Neural progenitor cell (in vitro differentiated cells): Measurements from ENCODE around the gene FAM163A.

ENCODE experiments used
- EZH2 ChIP-seq: fragments of 200-600 bp; sonication (generic); IDR thresholded peaks from 2 replicates; pipeline ENCODE4 v1.6.1; 2017; ENCODE audit warnings: antibody characterized with exemption, mild to moderate bottlenecking, moderate library complexity
- EZH2phosphoT487 ChIP-seq: fragments of 200-600 bp; sonication (generic); IDR thresholded peaks from 2 replicates; pipeline ENCODE4 v1.6.1; 2017; ENCODE audit warnings: antibody characterized with exemption
- TF ChIP-seq, protein P1 (sequence below): fragments of 200-600 bp; sonication (generic); IDR thresholded peaks from 2 replicates; pipeline ENCODE4 v1.5.1; 2017; ENCODE audit warnings: antibody characterized with exemption, mild to moderate bottlenecking

DNA sequence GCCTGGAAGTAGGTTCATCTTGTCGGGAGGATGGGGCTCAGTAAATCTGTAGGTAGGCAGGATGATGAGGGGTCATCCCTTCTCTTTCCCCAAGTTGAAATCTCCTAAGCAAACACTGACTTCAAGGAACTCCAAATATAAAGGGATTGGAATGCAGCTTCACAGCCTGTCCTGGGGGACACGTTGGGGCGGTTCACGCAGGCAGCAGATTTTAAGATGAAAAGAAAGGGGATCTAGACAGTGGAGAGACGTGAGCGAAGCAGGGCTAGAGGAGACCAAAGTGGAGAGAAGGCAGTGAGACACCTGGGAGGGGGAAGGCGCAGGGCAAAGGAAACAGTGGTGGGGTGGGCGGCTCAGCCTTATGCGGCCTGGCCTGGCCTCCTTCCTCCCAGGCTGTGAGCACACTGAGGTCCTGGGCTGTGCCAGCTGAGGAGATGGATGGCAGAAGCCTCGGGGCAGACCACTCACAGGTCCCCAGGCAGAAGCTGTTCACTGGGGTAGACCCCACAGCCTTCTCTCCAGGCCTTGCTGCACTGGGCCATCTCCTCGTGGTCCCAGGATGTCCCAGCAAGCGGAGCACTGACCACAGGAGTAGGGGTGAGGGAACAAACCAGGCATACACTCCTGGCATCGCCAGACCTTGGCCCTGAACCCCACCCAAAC, 82.8 kb downstream of the FAM163A start:
- TF ChIP-seq, protein P1, sequence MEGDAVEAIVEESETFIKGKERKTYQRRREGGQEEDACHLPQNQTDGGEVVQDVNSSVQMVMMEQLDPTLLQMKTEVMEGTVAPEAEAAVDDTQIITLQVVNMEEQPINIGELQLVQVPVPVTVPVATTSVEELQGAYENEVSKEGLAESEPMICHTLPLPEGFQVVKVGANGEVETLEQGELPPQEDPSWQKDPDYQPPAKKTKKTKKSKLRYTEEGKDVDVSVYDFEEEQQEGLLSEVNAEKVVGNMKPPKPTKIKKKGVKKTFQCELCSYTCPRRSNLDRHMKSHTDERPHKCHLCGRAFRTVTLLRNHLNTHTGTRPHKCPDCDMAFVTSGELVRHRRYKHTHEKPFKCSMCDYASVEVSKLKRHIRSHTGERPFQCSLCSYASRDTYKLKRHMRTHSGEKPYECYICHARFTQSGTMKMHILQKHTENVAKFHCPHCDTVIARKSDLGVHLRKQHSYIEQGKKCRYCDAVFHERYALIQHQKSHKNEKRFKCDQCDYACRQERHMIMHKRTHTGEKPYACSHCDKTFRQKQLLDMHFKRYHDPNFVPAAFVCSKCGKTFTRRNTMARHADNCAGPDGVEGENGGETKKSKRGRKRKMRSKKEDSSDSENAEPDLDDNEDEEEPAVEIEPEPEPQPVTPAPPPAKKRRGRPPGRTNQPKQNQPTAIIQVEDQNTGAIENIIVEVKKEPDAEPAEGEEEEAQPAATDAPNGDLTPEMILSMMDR: no peak
- no peak for TF ChIP-seq EZH2
- TF ChIP-seq EZH2phosphoT487: no peak
